Karpas-422 (cell line): Measurements from ENCODE around the gene PTGFR. TPM values are rescaled to one million over a fixed set of nuclear protein-coding genes. Genes with fewer than 3 reads are reported as not detected.

ENCODE experiments used
- DNase-seq: peaks from one replicate; pipeline ENCODE4 v3.0.0-alpha.2; 2015
- H2AFZ ChIP-seq: fragments of 200-600 bp; sonication (generic); 2 replicates; pipeline ENCODE4 v1.6.1; 2014; ENCODE audit warnings: antibody characterized with exemption, low read length, mixed read lengths
- H3K27ac ChIP-seq: fragments of 200-600 bp; sonication (generic); 2 replicates; pipeline ENCODE4 v1.5.1; 2014; ENCODE audit warnings: mild to moderate bottlenecking, low read length, moderate library complexity
- H3K27me3 ChIP-seq: fragments of 200-600 bp; sonication (generic); 2 replicates; pipeline ENCODE4 v1.6.1; 2014; ENCODE audit warnings: low read length, mixed read lengths
- H3K36me3 ChIP-seq: fragments of 200-600 bp; sonication (generic); 2 replicates; pipeline ENCODE4 v1.6.1; 2014; ENCODE audit warnings: low read length, mixed read lengths; ENCODE audit not compliant: insufficient read depth
- H3K4me1 ChIP-seq: fragments of 200-600 bp; sonication (generic); 2 replicates; pipeline ENCODE4 v1.6.1; 2014; ENCODE audit warnings: mild to moderate bottlenecking, low read length, mixed read lengths
- H3K4me2 ChIP-seq: fragments of 200-600 bp; sonication (generic); 2 replicates; pipeline ENCODE4 v1.6.1; 2014; ENCODE audit warnings: low read length, low read depth, mild to moderate bottlenecking; ENCODE audit not compliant: poor library complexity, severe bottlenecking
- H3K4me3 ChIP-seq: fragments of 200-600 bp; sonication (generic); 2 replicates; pipeline ENCODE4 v1.5.1; 2014; ENCODE audit warnings: mild to moderate bottlenecking, antibody characterized with exemption, low read length, mixed read lengths
- H3K79me2 ChIP-seq: fragments of 200-600 bp; sonication (generic); 2 replicates; pipeline ENCODE4 v1.6.1; 2014; ENCODE audit warnings: mild to moderate bottlenecking, low read length, mixed read lengths
- H3K9ac ChIP-seq: fragments of 200-600 bp; sonication (generic); 2 replicates; pipeline ENCODE4 v1.6.0; 2014; ENCODE audit warnings: low read length
- H3K9me2 ChIP-seq: fragments of 200-600 bp; sonication (generic), shearing (Covaris generic); replicated peaks from 2 replicates; pipeline ENCODE4 v1.6.0; 2014; ENCODE audit warnings: mild to moderate bottlenecking, low read length, moderate library complexity; ENCODE audit not compliant: insufficient read depth
- H3K9me3 ChIP-seq: fragments of 300-700, 200-600 bp; sonication (generic); 2 replicates; pipeline ENCODE4 v1.6.1; 2014; ENCODE audit warnings: low read length, mixed read lengths
- H4K20me1 ChIP-seq: fragments of 200-600 bp; sonication (generic); 2 replicates; pipeline ENCODE4 v1.6.1; 2014; ENCODE audit warnings: mild to moderate bottlenecking, antibody characterized with exemption, low read length, low read depth; ENCODE audit not compliant: insufficient read depth
- total RNA-seq: library from RNA; depleted of rRNA; stranded (reverse); fragments of >200 nt; shearing (Covaris generic); gene quantifications from 2 replicates; pipeline ENCODE4 v1.2.3, GENCODE V29; 2014; ENCODE audit warnings: low replicate concordance

The PTGFR gene
- total RNA-seq, 1 experiment from 2014 or later, result not detected

DNA sequence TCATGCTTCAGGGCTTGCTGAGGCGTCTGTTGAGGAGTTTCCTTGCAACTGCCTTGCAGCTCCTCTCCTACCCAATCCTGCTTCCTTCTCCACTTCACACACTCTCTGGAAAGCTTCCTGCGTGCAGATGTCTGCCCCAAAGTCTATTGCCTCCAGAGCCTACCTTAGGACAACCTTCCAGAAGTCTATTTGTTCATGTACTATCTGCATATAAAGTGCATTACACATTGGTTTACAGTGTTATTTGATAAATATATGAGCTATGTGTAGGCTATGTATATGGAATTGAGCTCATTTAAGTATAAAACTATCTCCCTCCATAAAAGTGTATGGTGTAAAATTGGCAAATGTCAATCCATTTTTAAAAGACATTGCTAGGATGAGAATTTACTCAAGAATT, 9.8 kb downstream of the PTGFR start:
- H4K20me1 ChIP-seq, result no peaks in the 10 kb centered on the region
- no peaks in the 10 kb centered on the region for H3K79me2 ChIP-seq
- no peaks in the 10 kb centered on the region for H3K4me1 ChIP-seq
- H3K36me3 ChIP-seq, result no peaks in the 10 kb centered on the region
- no peak overlapping the region for H3K4me3 ChIP-seq
- no peak overlapping the region for H3K9ac ChIP-seq
- no peak overlapping the region for H2AFZ ChIP-seq
- no peaks in the 10 kb centered on the region for H3K27me3 ChIP-seq
- no peak overlapping the region for H3K4me2 ChIP-seq
- no peak for DNase-seq
- no peaks in the 10 kb centered on the region for H3K9me2 ChIP-seq
- no peaks in the 10 kb centered on the region for H3K9me3 ChIP-seq
- no peak overlapping the region for H3K27ac ChIP-seq

DNA sequence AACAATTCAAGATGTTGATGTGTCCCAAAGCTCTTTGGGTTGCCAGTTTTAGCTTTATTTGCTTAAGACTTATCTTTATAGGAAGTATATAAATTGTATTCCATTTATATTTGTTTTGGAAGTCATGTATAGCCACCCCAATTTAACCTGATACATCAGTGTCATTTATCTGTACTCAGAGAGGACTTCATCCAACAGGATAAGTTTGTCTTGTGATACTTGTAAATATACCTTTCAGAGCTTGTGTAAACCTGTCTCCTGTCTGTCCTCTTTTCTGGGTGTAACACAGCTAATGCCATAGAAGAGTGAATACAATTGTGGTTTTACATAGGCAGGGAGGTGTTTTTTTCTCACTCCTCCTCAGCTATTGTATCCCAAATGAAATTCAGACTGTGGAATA, 10.4 kb downstream of the PTGFR start:
- no peak overlapping the region for H2AFZ ChIP-seq
- H3K9ac ChIP-seq, result no peak overlapping the region
- DNase-seq, result no peak
- H3K27me3 ChIP-seq, result no peaks in the 10 kb centered on the region
- H3K9me3 ChIP-seq, result no peaks in the 10 kb centered on the region
- H3K4me3 ChIP-seq, result no peak overlapping the region
- no peak overlapping the region for H3K4me2 ChIP-seq
- no peaks in the 10 kb centered on the region for H3K79me2 ChIP-seq
- H4K20me1 ChIP-seq, result no peaks in the 10 kb centered on the region
- no peak overlapping the region for H3K27ac ChIP-seq
- H3K36me3 ChIP-seq, result no peaks in the 10 kb centered on the region
- H3K4me1 ChIP-seq, result no peaks in the 10 kb centered on the region
- no peaks in the 10 kb centered on the region for H3K9me2 ChIP-seq

GRCh38 chr1:78511334-78511733, 20.6 kb downstream of the PTGFR start:
- H3K4me3 ChIP-seq, result no peak overlapping the region

GRCh38 chr1:78516716-78517115, 25.9 kb downstream of the PTGFR start:
- H3K27me3 ChIP-seq, result no peaks in the 10 kb centered on the region
- H3K36me3 ChIP-seq, result no peaks in the 10 kb centered on the region
- H2AFZ ChIP-seq, result no peak overlapping the region
- H3K4me2 ChIP-seq, result no peak overlapping the region
- H3K9me3 ChIP-seq, result no peaks in the 10 kb centered on the region
- H3K27ac ChIP-seq, result no peak overlapping the region
- no peaks in the 10 kb centered on the region for H3K79me2 ChIP-seq
- no peak overlapping the region for H3K9ac ChIP-seq
- no peaks in the 10 kb centered on the region for H3K4me1 ChIP-seq
- no peak for DNase-seq
- H4K20me1 ChIP-seq, result no peaks in the 10 kb centered on the region
- H3K9me2 ChIP-seq, result no peaks in the 10 kb centered on the region
- H3K4me3 ChIP-seq, result no peak overlapping the region

More at GRCh38 chr1:78511334-78511733, 20.6 kb downstream of the PTGFR start:
- Histone ChIP-seq H2AFZ (no peak overlapping the region), H3K9me2 (no peaks in the 10 kb centered on the region), H3K27ac (no peak overlapping the region), H4K20me1 (no peaks in the 10 kb centered on the region), H3K4me2 (no peak overlapping the region), H3K4me1 (no peaks in the 10 kb centered on the region), H3K36me3 (no peaks in the 10 kb centered on the region), H3K79me2 (no peaks in the 10 kb centered on the region), H3K9ac (no peak overlapping the region), H3K9me3 (no peaks in the 10 kb centered on the region), H3K27me3 (no peaks in the 10 kb centered on the region)
- DNase-seq, result no peak

DNA sequence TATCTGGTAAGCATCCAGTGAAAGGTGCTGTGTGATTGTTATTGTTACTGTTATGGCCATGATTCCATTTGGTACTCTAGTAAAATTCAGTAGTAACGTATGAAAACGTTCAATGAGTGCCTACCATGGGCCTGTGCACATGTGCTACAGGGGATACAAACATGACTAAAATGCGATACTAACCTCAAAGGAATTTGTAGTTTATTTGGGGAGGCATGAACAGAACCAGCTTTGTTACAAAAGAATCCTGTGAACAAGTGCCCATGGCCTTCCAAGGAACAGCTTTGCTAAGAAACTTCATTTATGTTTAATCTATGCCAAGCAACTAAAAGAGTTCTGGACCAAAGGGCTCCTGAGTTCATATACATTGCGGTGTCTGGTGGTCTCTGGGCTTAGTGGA, 28.7 kb downstream of the PTGFR start:
- Histone ChIP-seq H3K4me3 (no peak overlapping the region), H3K9me3 (no peaks in the 10 kb centered on the region), H2AFZ (no peak overlapping the region), H4K20me1 (no peaks in the 10 kb centered on the region), H3K27ac (no peak overlapping the region), H3K4me2 (no peak overlapping the region), H3K4me1 (no peaks in the 10 kb centered on the region), H3K36me3 (no peaks in the 10 kb centered on the region), H3K9ac (no peak overlapping the region), H3K79me2 (no peaks in the 10 kb centered on the region), H3K27me3 (no peaks in the 10 kb centered on the region), H3K9me2 (no peaks in the 10 kb centered on the region)
- no peak for DNase-seq

GRCh38 chr1:78520216-78520615, 29.4 kb downstream of the PTGFR start:
- H2AFZ ChIP-seq, result no peak overlapping the region
- H3K9me2 ChIP-seq, result no peaks in the 10 kb centered on the region
- no peaks in the 10 kb centered on the region for H3K79me2 ChIP-seq
- H3K27ac ChIP-seq, result no peak overlapping the region
- H3K4me1 ChIP-seq, result no peaks in the 10 kb centered on the region
- no peaks in the 10 kb centered on the region for H4K20me1 ChIP-seq
- no peak overlapping the region for H3K4me3 ChIP-seq
- DNase-seq, result no peak
- H3K27me3 ChIP-seq, result no peaks in the 10 kb centered on the region
- no peak overlapping the region for H3K4me2 ChIP-seq
- H3K36me3 ChIP-seq, result no peaks in the 10 kb centered on the region
- H3K9me3 ChIP-seq, result no peaks in the 10 kb centered on the region
- no peak overlapping the region for H3K9ac ChIP-seq

- H2AFZ ChIP-seq, result no peak overlapping the region
- no peaks in the 10 kb centered on the region for H4K20me1 ChIP-seq
- no peaks in the 10 kb centered on the region for H3K4me1 ChIP-seq
- no peak for DNase-seq
- H3K9me3 ChIP-seq, result no peaks in the 10 kb centered on the region
- H3K79me2 ChIP-seq, result no peaks in the 10 kb centered on the region
- H3K36me3 ChIP-seq, result no peaks in the 10 kb centered on the region
- no peaks in the 10 kb centered on the region for H3K27me3 ChIP-seq
- H3K4me3 ChIP-seq, result no peak overlapping the region
- H3K9me2 ChIP-seq, result no peaks in the 10 kb centered on the region
- H3K4me2 ChIP-seq, result no peak overlapping the region
- H3K9ac ChIP-seq, result no peak overlapping the region
- H3K27ac ChIP-seq, result no peak overlapping the region
Observed at GRCh38 chr1:78520843-78521242, 30.1 kb downstream of the PTGFR start.

GRCh38 chr1:78522136-78522535, 31.4 kb downstream of the PTGFR start:
- Histone ChIP-seq H3K27me3 (no peaks in the 10 kb centered on the region), H3K79me2 (no peaks in the 10 kb centered on the region), H3K36me3 (no peaks in the 10 kb centered on the region), H2AFZ (no peak overlapping the region), H3K4me3 (no peak overlapping the region), H3K27ac (no peak overlapping the region), H3K9me2 (no peaks in the 10 kb centered on the region), H4K20me1 (no peaks in the 10 kb centered on the region), H3K9me3 (no peaks in the 10 kb centered on the region), H3K9ac (no peak overlapping the region), H3K4me2 (no peak overlapping the region), H3K4me1 (no peaks in the 10 kb centered on the region)
- DNase-seq, result no peak

DNA sequence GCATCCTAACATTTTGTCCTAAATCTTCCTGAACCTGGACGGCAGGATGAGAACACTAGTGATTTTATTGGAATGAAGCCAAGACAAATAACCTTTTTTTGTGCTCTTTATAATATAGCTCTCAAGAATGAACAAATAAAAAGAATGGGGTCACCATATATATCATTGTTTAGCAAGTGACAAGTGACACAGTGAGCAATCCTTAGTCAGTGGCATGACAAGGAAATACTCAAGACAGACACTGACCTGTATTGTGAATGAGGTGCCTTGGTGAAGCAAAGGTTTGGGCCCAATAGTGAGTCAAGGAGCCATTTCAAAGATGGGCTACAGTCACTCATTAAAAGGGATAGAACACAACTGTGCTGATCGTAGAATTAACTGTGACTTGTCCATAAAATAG, 35.7 kb downstream of the PTGFR start:
- Histone ChIP-seq H3K9ac (no peak overlapping the region), H2AFZ (no peak overlapping the region), H3K4me2 (no peak overlapping the region), H3K36me3 (no peaks in the 10 kb centered on the region), H3K9me3 (no peaks in the 10 kb centered on the region), H4K20me1 (no peaks in the 10 kb centered on the region), H3K9me2 (no peaks in the 10 kb centered on the region), H3K4me1 (no peaks in the 10 kb centered on the region), H3K4me3 (no peak overlapping the region), H3K79me2 (no peaks in the 10 kb centered on the region), H3K27ac (no peak overlapping the region), H3K27me3 (no peaks in the 10 kb centered on the region)
- DNase-seq, result no peak
